Coronary artery (tissue), 2 donors: Measurements from ENCODE around the gene CCDC171.

Experiments used
- DNase-seq: peaks from one replicate; pipeline ENCODE4 v3.0.0-alpha.2; 2017; ENCODE audit warnings: low spot score
- H3K27ac ChIP-seq, 2 donors: fragments of 200-600 bp; sonication (generic); one replicate each; pipeline ENCODE4 v1.5.1; 2016 to 2019
- H3K4me3 ChIP-seq: fragments of 200-600 bp; sonication (generic); 2 replicates; pipeline ENCODE4 v1.5.1; 2016; ENCODE audit warnings: mild to moderate bottlenecking, moderate library complexity
- TF ChIP-seq, protein P1 (sequence below): fragments of 200-600 bp; sonication (generic); IDR thresholded peaks from one replicate; pipeline ENCODE4 v1.5.1; 2019; ENCODE audit warnings: antibody characterized with exemption

Gene CCDC171

DNA sequence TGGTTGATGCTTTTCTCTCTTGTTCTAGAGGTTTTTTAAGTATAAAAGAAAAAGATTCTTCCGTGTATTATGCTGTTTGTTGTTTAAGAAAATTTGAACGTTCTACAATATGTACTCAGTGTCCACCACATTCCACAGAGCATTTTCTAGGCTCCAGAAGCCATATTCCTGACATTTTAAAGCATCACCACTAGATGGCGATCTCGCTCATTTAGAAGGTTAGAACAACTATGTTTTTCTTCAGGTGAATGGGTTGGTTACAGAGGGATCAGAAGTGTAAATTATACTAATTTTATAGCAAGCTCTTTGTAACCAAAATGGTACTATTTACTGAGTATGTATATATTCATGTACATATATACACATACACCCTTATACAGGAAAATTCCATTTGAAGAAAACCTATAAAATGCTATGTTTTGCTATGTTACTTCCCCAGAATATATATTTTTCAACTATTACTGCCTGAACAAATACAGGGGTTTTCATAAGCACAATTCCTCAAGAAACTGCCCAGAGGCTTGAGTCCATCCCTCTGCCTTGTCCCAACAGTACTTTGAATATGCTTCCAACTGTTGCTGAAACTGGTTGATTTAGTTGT, 284.3 kb downstream of the CCDC171 start:
- TF ChIP-seq, protein P1, sequence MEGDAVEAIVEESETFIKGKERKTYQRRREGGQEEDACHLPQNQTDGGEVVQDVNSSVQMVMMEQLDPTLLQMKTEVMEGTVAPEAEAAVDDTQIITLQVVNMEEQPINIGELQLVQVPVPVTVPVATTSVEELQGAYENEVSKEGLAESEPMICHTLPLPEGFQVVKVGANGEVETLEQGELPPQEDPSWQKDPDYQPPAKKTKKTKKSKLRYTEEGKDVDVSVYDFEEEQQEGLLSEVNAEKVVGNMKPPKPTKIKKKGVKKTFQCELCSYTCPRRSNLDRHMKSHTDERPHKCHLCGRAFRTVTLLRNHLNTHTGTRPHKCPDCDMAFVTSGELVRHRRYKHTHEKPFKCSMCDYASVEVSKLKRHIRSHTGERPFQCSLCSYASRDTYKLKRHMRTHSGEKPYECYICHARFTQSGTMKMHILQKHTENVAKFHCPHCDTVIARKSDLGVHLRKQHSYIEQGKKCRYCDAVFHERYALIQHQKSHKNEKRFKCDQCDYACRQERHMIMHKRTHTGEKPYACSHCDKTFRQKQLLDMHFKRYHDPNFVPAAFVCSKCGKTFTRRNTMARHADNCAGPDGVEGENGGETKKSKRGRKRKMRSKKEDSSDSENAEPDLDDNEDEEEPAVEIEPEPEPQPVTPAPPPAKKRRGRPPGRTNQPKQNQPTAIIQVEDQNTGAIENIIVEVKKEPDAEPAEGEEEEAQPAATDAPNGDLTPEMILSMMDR = peak; percentile 14
- DNase-seq = no peak
- Histone ChIP-seq H3K4me3 (no peak overlapping the region), H3K27ac (no peak overlapping the region)

DNA sequence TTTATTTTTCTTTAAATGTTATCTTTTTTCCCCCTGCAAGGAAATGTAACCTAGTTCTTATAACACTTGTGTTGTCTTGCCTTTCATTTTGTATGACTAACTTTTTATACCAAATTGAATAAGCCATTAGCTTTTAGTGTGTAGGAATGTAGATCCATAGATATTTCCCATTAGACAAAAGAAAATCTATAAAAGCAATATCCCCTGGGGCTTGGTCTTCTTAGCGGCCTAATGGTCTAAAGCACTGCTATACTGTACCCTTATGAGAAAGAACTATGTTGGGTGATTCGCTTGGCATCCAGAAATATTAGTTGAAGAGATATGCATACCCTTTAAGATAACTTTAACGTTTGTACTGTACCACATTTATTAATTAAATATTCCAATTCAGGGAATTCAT, 289.2 kb downstream of the CCDC171 start:
- TF ChIP-seq, protein P1 = no peak

DNA sequence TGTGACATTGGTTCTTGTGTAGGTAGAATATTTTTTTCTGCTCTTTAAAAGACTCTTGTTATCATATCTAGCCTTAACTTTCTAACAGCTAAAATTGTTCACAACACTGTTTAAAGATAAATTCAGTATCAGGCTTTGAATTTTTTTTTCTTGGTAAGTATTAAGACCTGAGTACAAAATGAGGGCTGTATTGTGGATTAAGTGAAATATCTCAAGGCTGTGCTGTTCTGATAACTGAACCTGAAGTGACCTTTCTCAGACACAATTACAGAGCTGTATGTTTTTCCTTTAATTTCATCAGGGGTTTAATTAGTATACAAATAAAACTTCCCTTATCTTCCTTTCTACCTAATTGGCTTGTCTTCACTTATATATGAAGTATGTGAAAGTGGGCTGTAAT, 290.5 kb downstream of the CCDC171 start:
- no peak overlapping the region for H3K4me3 ChIP-seq
- DNase-seq = no peak
- TF ChIP-seq, protein P1 = no peak
- no peak overlapping the region for H3K27ac ChIP-seq

More for the DNA sequence above, 289.2 kb downstream of the CCDC171 start:
- DNase-seq = no peak
- no peak overlapping the region for H3K27ac ChIP-seq
- no peak overlapping the region for H3K4me3 ChIP-seq

DNA sequence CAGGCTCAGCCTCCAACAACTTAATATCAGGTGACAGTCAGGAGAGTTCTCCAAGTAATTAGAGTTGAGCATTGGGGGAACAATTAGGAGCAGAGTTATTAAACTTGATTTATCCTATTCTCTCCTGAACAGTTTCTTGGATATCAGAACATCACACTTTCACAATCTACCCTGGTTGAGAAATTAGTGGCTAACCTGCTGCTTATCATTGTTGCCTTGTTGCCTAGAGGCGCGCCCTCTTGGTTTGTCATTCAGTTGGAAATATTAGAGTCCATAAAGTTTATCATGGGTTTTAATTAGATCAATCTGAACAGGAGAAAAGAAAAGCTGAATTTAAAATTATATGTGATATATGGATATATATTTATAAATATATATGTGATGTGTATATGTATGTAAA, 291.1 kb downstream of the CCDC171 start:
- TF ChIP-seq, protein P1 = no peak
- no peak for DNase-seq
- Histone ChIP-seq H3K4me3 (no peak overlapping the region), H3K27ac (no peak overlapping the region)

DNA sequence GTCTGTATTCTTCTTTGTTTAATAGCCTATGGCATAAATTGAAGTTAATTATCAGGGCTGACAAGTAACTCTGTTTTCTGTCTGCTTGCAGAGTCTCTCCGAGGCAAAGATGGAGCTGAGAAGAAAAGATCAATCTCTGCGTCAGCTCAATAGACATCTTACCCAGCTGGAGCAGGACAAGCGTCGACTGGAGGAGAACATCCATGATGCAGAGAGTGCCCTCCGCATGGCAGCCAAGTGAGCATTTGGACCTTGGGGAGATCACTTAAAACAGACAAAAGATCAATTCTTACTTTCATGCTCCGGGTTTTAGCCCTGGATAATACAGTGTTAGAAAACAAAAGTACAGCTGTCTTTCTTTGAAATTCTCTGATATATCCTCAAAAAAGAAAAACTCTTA, 293.8 kb downstream of the CCDC171 start:
- no peak for DNase-seq
- TF ChIP-seq, protein P1 = no peak
- H3K27ac ChIP-seq = no peak overlapping the region
- no peak overlapping the region for H3K4me3 ChIP-seq

DNA sequence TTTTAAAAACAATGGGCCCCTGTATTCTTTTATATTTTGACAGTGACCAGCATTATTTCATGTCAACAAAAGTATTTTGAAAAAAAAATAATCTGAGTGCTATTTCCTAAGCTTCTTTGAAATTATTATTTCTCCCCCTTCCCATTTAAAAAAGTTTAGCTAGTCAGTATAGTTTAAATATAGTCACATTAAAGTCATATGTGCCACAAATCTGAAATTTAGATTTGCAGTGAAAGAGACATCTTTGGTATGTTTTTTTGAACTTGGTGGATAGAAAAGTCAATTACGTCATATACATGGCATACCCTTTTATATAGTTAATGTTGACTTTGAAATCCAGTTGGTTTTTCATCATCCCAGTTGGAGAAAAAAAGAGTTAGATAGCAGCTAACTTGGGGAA, 297.0 kb downstream of the CCDC171 start:
- no peak overlapping the region for H3K4me3 ChIP-seq
- no peak overlapping the region for H3K27ac ChIP-seq
- no peak for DNase-seq
- TF ChIP-seq, protein P1 = no peak

DNA sequence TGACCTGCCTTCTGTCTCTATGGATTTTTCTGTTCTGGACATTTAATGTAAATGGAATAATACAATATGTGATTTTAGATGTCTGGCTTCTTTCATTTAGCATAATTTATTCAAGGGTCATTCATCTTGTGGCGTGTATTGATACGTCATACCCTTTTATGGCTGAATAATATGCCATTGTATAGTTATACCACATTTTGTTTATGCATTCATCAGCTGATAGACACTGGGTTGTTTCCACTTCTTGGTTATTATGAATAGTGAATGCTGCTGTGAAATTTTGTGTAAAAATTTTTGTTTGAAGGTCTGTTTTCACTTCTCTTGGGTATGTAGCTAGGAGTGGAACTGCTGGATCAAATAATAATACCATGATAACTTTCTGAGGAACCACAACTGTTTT, 298.9 kb downstream of the CCDC171 start:
- no peak for DNase-seq
- Histone ChIP-seq H3K4me3 (no peak overlapping the region), H3K27ac (no peak overlapping the region)
- TF ChIP-seq, protein P1 = no peak
